DOHH2 (cell line): Measurements from ENCODE around the gene CBL.

ENCODE experiments used
- H3F3A ChIP-seq: fragments of 200-600 bp; sonication (generic), shearing (Covaris generic); 2 replicates; pipeline ENCODE4 v1.6.0; 2016; ENCODE audit warnings: antibody characterized with exemption, mild to moderate bottlenecking; ENCODE audit not compliant: control insufficient read depth, insufficient read depth
- H3K27ac ChIP-seq: fragments of 200-600 bp; sonication (generic); 2 replicates; pipeline ENCODE4 v1.5.1; 2014; ENCODE audit warnings: low read depth, mild to moderate bottlenecking, low read length, moderate library complexity
- H3K27me3 ChIP-seq: fragments of 200-600 bp; sonication (generic); 2 replicates; pipeline ENCODE4 v1.6.1; 2014; ENCODE audit warnings: mild to moderate bottlenecking, low read length, mixed read lengths; ENCODE audit not compliant: control insufficient read depth
- H3K36me3 ChIP-seq: fragments of 200-600 bp; sonication (generic); 2 replicates; pipeline ENCODE4 v1.6.1; 2014; ENCODE audit warnings: mild to moderate bottlenecking, low read length, moderate library complexity, mixed read lengths; ENCODE audit not compliant: control insufficient read depth
- H3K4me1 ChIP-seq: fragments of 200-600 bp; sonication (generic); 2 replicates; pipeline ENCODE4 v1.6.1; 2014; ENCODE audit warnings: mild to moderate bottlenecking, low read length, mixed read lengths; ENCODE audit not compliant: control insufficient read depth
- H3K4me2 ChIP-seq: fragments of 200-600 bp; sonication (generic); 2 replicates; pipeline ENCODE4 v1.6.0; 2014; ENCODE audit warnings: mild to moderate bottlenecking, low read length, moderate library complexity
- H3K4me3 ChIP-seq: fragments of 200-600 bp; sonication (generic); 2 replicates; pipeline ENCODE4 v1.5.1; 2014; ENCODE audit warnings: mild to moderate bottlenecking, low read length, mixed read lengths
- H3K79me2 ChIP-seq: fragments of 200-600 bp; sonication (generic); 2 replicates; pipeline ENCODE4 v1.6.1; 2014; ENCODE audit warnings: mild to moderate bottlenecking, low read length, mixed read lengths; ENCODE audit not compliant: control insufficient read depth
- H3K9me2 ChIP-seq: fragments of 200-600 bp; sonication (generic); replicated peaks from 2 replicates; pipeline ENCODE4 v1.6.1; 2014; ENCODE audit warnings: mild to moderate bottlenecking, low read length, mixed read lengths; ENCODE audit not compliant: control insufficient read depth
- H3K9me3 ChIP-seq: fragments of 200-600 bp; sonication (generic); 2 replicates; pipeline ENCODE4 v1.6.1; 2014; ENCODE audit warnings: antibody characterized with exemption, low read length, mixed read lengths; ENCODE audit not compliant: control insufficient read depth, insufficient read depth
- H4K20me1 ChIP-seq: fragments of 200-600 bp; sonication (generic); 2 replicates; pipeline ENCODE4 v1.6.0; 2014; ENCODE audit warnings: low read depth, mild to moderate bottlenecking, antibody characterized with exemption, low read length, moderate library complexity; ENCODE audit not compliant: control insufficient read depth, insufficient read depth
- EZH2phosphoT487 ChIP-seq: fragments of 200-600 bp; sonication (generic); IDR thresholded peaks from 2 replicates; pipeline ENCODE4 v1.6.1; 2017; ENCODE audit warnings: borderline replicate concordance, mild to moderate bottlenecking, antibody characterized with exemption, low read length, moderate library complexity, mixed read lengths
- TF ChIP-seq, protein P1 (sequence below): fragments of 200-600 bp; sonication (generic); IDR thresholded peaks from one replicate; pipeline ENCODE4 v1.5.1; 2014; ENCODE audit warnings: antibody characterized with exemption, mild to moderate bottlenecking, low read depth, low read length; ENCODE audit not compliant: poor library complexity, severe bottlenecking

CBL gene

DNA sequence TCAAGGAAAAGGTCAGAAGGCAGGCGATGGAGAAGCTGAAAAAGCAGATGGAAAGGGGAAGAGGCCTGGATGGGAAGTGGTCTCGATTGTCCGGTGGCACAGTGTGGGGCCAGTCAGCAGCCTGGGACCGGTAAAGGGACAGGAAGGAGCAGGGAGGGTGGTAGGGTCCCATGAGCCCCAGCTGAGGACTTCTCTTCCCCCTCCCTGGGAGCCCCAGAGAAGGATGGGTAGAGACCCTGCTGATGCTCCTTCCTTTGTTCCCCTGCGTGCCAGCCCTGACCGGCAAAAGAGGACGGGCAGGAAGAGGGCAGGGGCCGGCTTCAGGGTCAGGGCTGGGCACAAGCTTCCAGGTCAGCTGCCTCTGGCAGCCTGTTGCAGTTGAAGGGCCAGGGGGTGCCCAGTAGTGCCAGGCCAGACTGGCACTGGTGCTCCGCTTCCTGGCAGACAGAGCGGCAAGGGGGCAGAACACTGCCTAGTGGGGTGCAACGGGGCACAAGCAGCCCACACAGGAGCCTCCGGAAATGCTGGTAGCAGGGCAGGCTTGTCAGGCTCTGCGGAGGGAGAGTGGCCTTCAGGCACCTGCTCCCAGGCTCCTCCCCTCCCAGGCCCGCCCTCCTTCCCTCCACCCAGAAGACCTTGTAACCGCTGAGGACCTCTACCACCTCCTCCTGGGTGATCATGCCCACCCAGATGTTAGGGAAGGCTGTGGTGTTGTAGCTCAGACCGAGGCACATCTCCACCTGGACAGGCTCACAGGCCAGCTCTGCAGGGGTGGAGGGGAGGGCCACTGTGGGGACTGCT lies 135.3 kb downstream of the CBL start:
- no peak for TF ChIP-seq EZH2phosphoT487
- TF ChIP-seq, protein P1, sequence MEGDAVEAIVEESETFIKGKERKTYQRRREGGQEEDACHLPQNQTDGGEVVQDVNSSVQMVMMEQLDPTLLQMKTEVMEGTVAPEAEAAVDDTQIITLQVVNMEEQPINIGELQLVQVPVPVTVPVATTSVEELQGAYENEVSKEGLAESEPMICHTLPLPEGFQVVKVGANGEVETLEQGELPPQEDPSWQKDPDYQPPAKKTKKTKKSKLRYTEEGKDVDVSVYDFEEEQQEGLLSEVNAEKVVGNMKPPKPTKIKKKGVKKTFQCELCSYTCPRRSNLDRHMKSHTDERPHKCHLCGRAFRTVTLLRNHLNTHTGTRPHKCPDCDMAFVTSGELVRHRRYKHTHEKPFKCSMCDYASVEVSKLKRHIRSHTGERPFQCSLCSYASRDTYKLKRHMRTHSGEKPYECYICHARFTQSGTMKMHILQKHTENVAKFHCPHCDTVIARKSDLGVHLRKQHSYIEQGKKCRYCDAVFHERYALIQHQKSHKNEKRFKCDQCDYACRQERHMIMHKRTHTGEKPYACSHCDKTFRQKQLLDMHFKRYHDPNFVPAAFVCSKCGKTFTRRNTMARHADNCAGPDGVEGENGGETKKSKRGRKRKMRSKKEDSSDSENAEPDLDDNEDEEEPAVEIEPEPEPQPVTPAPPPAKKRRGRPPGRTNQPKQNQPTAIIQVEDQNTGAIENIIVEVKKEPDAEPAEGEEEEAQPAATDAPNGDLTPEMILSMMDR = no peak
- Histone ChIP-seq H3K27ac (no peak overlapping the region), H3F3A (0 out of 2 replicates have a peak, but pooled peaks cover 3% of the 10 kb centered on the region), H3K4me3 (no peak overlapping the region), H3K9me3 (no peaks in the 10 kb centered on the region), H4K20me1 (0 out of 2 replicates have a peak, but pooled peaks cover 8% of the 10 kb centered on the region), H3K9me2 (no peaks in the 10 kb centered on the region), H3K36me3 (peaks cover 12% of the 10 kb centered on the region), H3K79me2 (peaks cover 15% of the 10 kb centered on the region), H3K4me2 (no peak overlapping the region), H3K27me3 (peaks cover 31% of the 10 kb centered on the region), H3K4me1 (peaks cover 34% of the 10 kb centered on the region)

DNA sequence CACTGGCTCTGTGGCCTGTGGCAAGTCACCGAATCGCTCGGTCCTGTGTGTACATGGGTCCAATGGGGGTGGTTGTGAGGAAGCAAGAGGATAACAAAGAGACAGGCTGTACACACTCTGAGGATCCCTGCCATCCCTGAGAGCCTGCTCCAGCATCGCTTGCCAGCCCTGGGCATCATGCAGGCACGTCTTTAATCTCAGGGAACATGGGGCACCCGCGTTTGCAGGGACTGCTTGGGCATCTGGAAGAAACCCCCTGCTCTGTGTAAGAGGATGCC lies 135.8 kb downstream of the CBL start:
- Histone ChIP-seq H3K36me3 (peaks cover 7% of the 10 kb centered on the region), H3K4me3 (no peak overlapping the region), H3F3A (0 out of 2 replicates have a peak, but pooled peaks cover 3% of the 10 kb centered on the region), H3K4me2 (no peak overlapping the region), H3K4me1 (peaks cover 29% of the 10 kb centered on the region), H3K79me2 (peaks cover 12% of the 10 kb centered on the region), H3K9me2 (no peaks in the 10 kb centered on the region), H4K20me1 (0 out of 2 replicates have a peak, but pooled peaks cover 8% of the 10 kb centered on the region), H3K9me3 (no peaks in the 10 kb centered on the region), H3K27ac (no peak overlapping the region), H3K27me3 (peaks cover 34% of the 10 kb centered on the region)
- TF ChIP-seq EZH2phosphoT487 = no peak
- TF ChIP-seq, protein P1 = no peak

DNA sequence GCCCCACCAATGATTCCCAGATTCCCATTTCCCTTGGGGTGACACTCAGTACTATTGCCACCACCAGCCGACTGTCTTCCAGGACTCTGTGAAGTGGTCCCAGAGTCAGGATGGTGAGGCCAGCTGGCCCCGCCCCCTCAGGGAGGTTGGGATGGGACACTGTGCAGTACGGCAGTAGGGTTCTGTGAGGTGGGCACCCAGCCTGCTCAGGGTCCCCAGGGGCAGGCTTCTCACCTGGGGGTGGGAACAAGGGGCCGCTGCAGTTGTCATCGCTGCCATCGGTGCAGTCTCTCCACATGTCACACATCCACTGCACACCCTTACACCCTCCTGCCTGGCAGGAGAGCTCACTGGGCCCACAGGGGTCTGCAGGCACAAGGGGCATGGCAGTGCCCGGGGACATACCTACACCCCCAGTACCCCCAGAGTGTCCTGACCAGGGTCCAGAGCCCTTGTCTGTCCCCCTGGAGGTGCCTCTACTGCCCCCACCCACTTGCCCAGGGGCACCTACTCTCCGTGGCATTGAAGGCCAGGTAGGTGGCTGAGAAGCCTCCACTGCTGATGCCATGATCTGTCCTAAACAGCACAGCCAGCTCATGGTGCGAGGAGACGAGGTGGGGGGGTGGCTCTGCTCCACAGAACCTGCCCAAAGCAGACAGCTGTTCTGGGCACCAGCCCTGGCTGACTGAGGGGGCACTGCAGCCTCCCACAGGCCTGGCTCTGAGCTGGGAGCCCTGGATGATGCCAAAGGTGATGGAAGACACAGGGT lies 136.4 kb downstream of the CBL start:
- Histone ChIP-seq H3K4me3 (no peak overlapping the region), H3K4me2 (no peak overlapping the region), H3K27ac (no peak overlapping the region), H3K9me3 (no peaks in the 10 kb centered on the region), H3K36me3 (peaks cover 5% of the 10 kb centered on the region; the same call in 1 of the 2 replicates), H4K20me1 (0 out of 2 replicates have a peak, but pooled peaks cover 8% of the 10 kb centered on the region), H3K27me3 (peaks cover 40% of the 10 kb centered on the region), H3F3A (no peaks in the 10 kb centered on the region), H3K4me1 (peaks cover 23% of the 10 kb centered on the region), H3K79me2 (peaks cover 7% of the 10 kb centered on the region), H3K9me2 (no peaks in the 10 kb centered on the region)
- no peak for TF ChIP-seq EZH2phosphoT487
- TF ChIP-seq, protein P1 = no peak
